Liver (tissue), 9 donors: ENCODE measurements around the gene AOAH. TPM values are rescaled to one million over a fixed set of nuclear protein-coding genes. Genes with fewer than 3 reads are reported as not detected.

Experiments used
- DNase-seq: peaks from one replicate; pipeline ENCODE4 v3.0.0-alpha.2; 2017; ENCODE audit warnings: low spot score
- H3K27ac ChIP-seq, 2 donors: one replicate each; pipeline ENCODE4 v1.7.0; 2013; ENCODE audit warnings: inconsistent platforms in 2 of 2, low read length in 2 of 2, control low read depth in 1 of 2, low read depth in 1 of 2, mild to moderate bottlenecking in 1 of 2
- H3K27me3 ChIP-seq, 4 donors: one replicate each; pipeline versions ENCODE4 v1.6.1 to v1.7.0; 2013; ENCODE audit warnings: low read length in 3 of 4, inconsistent platforms in 1 of 4, mild to moderate bottlenecking in 1 of 4, moderate library complexity in 1 of 4; ENCODE audit not compliant: control insufficient read depth in 4 of 4, insufficient read depth in 4 of 4
- H3K36me3 ChIP-seq, 4 donors: one replicate each; pipeline versions ENCODE4 v1.6.1 to v1.7.0; 2013; ENCODE audit warnings: low read length in 3 of 4, mild to moderate bottlenecking in 3 of 4, low read depth in 1 of 4, moderate library complexity in 1 of 4; ENCODE audit not compliant: control insufficient read depth in 4 of 4, insufficient read depth in 3 of 4
- H3K4me1 ChIP-seq, 4 donors: one replicate each; pipeline versions ENCODE4 v1.6.1 to v1.7.0; 2013; ENCODE audit warnings: low read length in 3 of 4, mild to moderate bottlenecking in 3 of 4, moderate library complexity in 1 of 4; ENCODE audit not compliant: control insufficient read depth in 4 of 4, insufficient read depth in 4 of 4
- H3K4me3 ChIP-seq, 3 donors: one replicate each; pipeline versions ENCODE4 v1.6.1 to v1.7.0; 2013; ENCODE audit warnings: low read length in 3 of 3, control low read depth in 1 of 3, low read depth in 1 of 3, mild to moderate bottlenecking in 1 of 3
- H3K9ac ChIP-seq, 2 donors: one replicate each; pipeline ENCODE4 v1.7.0; 2013; ENCODE audit warnings: low read length in 2 of 2, mild to moderate bottlenecking in 2 of 2, moderate library complexity in 2 of 2, control low read depth in 1 of 2, low read depth in 1 of 2
- H3K9me3 ChIP-seq, 4 donors: one replicate each; pipeline versions ENCODE4 v1.6.1 to v1.7.0; 2013; ENCODE audit warnings: low read length in 3 of 4; ENCODE audit not compliant: control insufficient read depth in 4 of 4
- ATF3 ChIP-seq: IDR thresholded peaks from 2 replicates; pipeline ENCODE4 v1.6.1; 2016; ENCODE audit warnings: antibody characterized with exemption
- EGR1 ChIP-seq, 2 donors: IDR thresholded peaks; 2 replicates each; pipeline ENCODE4 v1.6.1; 2016 to 2018; ENCODE audit warnings: antibody characterized with exemption in 2 of 2, low read depth in 2 of 2
- FOXA1 ChIP-seq: IDR thresholded peaks from 2 replicates; pipeline ENCODE4 v1.6.1; 2016; ENCODE audit warnings: antibody characterized with exemption
- HNF4G ChIP-seq: IDR thresholded peaks from 2 replicates; pipeline ENCODE4 v1.6.1; 2016; ENCODE audit warnings: antibody characterized with exemption
- JUND ChIP-seq, 2 donors: IDR thresholded peaks; 2 replicates each; pipeline ENCODE4 v1.6.1; 2016; ENCODE audit warnings: antibody characterized with exemption in 2 of 2
- NR2F2 ChIP-seq: IDR thresholded peaks from 2 replicates; pipeline ENCODE4 v1.6.1; 2016; ENCODE audit warnings: antibody characterized with exemption
- RAD21 ChIP-seq, 2 donors: IDR thresholded peaks; 2 replicates each; pipeline ENCODE4 v1.6.1; 2016; ENCODE audit warnings: antibody characterized with exemption in 2 of 2, mild to moderate bottlenecking in 2 of 2
- RXRA ChIP-seq, 2 donors: IDR thresholded peaks; 2 replicates each; pipeline ENCODE4 v1.6.1; 2017 to 2018; ENCODE audit warnings: antibody characterized with exemption in 2 of 2, mild to moderate bottlenecking in 1 of 2
- TAF1 ChIP-seq: conservative IDR thresholded peaks from 2 replicates; pipeline ENCODE4 v1.6.1; 2016; ENCODE audit warnings: antibody characterized with exemption, mild to moderate bottlenecking
- WGBS: extraction: QIAGEN DNeasy Blood & Tissue Kit; methylation state at CpG from one replicate; pipeline ENCODE4 v1.1.7; 2013; 5-methylcytosine and 5-hydroxymethylcytosine counted together
- polyA plus RNA-seq, 2 donors: library from polyadenylated mRNA; stranded (reverse) in 1 of 2; unstranded in 1 of 2; fragments of 200-250 nt in 1 of 2; fragments of >200 nt in 1 of 2; fragmentation: Nextera tagmentation in 1 of 2; extraction: Ambion mirVana in 1 of 2; gene quantifications; one replicate each; pipeline versions ENCODE4 v1.2.1 to v1.2.3, GENCODE V29; 2013 to 2015
- total RNA-seq, 2 donors: library from RNA; depleted of rRNA; stranded (reverse); fragments of >200 nt; gene quantifications; one replicate each; pipeline ENCODE4 v1.2.3, GENCODE V29; 2014
- TF ChIP-seq, protein P1 (sequence below): IDR thresholded peaks from 2 replicates; pipeline ENCODE4 v1.6.1; 2016; ENCODE audit warnings: antibody characterized with exemption
- TF ChIP-seq, protein P2 (sequence below): IDR thresholded peaks from 2 replicates; pipeline ENCODE4 v1.6.1; 2016; ENCODE audit warnings: antibody characterized with exemption, mild to moderate bottlenecking
- TF ChIP-seq, protein P3 (sequence below): fragments of 150-350 bp; IDR thresholded peaks from 2 replicates; pipeline ENCODE4 v1.5.1; 2017; ENCODE audit warnings: improper control_type of control experiment, low read depth, low read length; ENCODE audit not compliant: missing input control
- donor health status: healthy.
- donor health status: healthy.
- donor health status: healthy.
- donor health status: healthy.
- donor health status: healthy.

AOAH gene
- total and polyA plus RNA-seq, 4 donors: 2.4 to 26.7 (median 5.8) TPM

DNA sequence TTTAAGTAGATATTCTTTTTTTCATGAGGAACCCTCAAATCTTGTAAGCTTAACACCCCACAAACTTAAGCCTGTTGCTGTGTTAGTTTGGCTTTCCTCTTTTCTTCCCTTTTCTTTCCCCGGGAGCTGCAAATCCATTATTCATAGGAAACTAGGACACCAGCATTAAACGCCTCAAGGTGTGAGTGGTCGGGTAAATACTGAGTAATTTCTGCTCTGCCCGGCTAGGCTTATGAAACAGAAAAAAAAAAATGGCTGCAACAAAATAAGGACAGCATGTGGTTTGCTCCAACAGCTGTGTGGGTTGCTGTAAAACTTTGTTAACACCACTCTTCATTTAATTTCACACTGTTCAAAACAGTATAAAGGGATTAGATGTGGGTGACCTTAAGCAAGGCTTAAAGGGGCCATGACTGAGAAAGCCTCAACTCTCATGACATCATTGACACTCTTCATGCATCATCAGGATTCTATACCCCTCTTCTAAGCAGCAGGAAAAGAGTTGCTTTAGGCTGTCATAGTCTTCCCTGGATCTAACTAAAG lies 104.1 kb downstream of the AOAH start:
- TF ChIP-seq ATF3 (no peak), TAF1 (no peak), FOXA1 (no peak), HNF4G (no peak), RAD21 (IDR thresholded peaks at IDR 0.05) (no peak), EGR1 (IDR thresholded peaks at IDR 0.05; ENCODE audit: low read depth in 2 of 2) (no peak), RXRA (IDR thresholded peaks at IDR 0.05) (no peak)
- TF ChIP-seq, protein P1, sequence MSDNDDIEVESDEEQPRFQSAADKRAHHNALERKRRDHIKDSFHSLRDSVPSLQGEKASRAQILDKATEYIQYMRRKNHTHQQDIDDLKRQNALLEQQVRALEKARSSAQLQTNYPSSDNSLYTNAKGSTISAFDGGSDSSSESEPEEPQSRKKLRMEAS: no peak
- TF ChIP-seq, protein P2, sequence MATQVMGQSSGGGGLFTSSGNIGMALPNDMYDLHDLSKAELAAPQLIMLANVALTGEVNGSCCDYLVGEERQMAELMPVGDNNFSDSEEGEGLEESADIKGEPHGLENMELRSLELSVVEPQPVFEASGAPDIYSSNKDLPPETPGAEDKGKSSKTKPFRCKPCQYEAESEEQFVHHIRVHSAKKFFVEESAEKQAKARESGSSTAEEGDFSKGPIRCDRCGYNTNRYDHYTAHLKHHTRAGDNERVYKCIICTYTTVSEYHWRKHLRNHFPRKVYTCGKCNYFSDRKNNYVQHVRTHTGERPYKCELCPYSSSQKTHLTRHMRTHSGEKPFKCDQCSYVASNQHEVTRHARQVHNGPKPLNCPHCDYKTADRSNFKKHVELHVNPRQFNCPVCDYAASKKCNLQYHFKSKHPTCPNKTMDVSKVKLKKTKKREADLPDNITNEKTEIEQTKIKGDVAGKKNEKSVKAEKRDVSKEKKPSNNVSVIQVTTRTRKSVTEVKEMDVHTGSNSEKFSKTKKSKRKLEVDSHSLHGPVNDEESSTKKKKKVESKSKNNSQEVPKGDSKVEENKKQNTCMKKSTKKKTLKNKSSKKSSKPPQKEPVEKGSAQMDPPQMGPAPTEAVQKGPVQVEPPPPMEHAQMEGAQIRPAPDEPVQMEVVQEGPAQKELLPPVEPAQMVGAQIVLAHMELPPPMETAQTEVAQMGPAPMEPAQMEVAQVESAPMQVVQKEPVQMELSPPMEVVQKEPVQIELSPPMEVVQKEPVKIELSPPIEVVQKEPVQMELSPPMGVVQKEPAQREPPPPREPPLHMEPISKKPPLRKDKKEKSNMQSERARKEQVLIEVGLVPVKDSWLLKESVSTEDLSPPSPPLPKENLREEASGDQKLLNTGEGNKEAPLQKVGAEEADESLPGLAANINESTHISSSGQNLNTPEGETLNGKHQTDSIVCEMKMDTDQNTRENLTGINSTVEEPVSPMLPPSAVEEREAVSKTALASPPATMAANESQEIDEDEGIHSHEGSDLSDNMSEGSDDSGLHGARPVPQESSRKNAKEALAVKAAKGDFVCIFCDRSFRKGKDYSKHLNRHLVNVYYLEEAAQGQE: no peak
- Histone ChIP-seq H3K27ac (no peak overlapping the region), H3K4me3 (no peak overlapping the region), H3K9ac (no peak overlapping the region), H3K27me3 (no peaks in the 10 kb centered on the region), H3K9me3 (no peaks in the 10 kb centered on the region), H3K4me1 (no peaks in the 10 kb centered on the region), H3K36me3 (peaks cover 0 to 4% (median 0%) of the 10 kb centered on the region in 4 donors)
- DNase-seq: no peak
- 46% methylated on average over 4 of the region's 4 CpGs for WGBS

DNA sequence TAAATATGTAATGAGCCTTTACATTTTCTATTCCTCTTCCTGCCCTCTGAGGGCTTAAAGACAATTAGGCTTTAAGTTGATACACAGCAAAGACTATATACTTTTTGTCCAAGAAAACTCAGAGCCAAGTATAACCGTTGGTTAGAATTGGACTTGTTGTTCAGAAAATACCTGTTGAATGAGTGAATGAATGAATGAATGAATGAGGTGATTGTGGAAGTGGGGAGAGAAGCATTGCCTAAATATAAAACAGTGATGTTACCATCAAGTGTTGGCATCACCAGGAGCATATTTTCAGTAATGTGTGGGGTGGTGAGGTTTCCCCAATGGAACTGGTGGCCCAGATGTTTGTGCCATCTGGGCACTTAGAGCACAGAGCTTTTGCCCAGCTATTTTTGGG lies 106.9 kb downstream of the AOAH start:
- TF ChIP-seq, protein P3, sequence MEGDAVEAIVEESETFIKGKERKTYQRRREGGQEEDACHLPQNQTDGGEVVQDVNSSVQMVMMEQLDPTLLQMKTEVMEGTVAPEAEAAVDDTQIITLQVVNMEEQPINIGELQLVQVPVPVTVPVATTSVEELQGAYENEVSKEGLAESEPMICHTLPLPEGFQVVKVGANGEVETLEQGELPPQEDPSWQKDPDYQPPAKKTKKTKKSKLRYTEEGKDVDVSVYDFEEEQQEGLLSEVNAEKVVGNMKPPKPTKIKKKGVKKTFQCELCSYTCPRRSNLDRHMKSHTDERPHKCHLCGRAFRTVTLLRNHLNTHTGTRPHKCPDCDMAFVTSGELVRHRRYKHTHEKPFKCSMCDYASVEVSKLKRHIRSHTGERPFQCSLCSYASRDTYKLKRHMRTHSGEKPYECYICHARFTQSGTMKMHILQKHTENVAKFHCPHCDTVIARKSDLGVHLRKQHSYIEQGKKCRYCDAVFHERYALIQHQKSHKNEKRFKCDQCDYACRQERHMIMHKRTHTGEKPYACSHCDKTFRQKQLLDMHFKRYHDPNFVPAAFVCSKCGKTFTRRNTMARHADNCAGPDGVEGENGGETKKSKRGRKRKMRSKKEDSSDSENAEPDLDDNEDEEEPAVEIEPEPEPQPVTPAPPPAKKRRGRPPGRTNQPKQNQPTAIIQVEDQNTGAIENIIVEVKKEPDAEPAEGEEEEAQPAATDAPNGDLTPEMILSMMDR: no peak
- TF ChIP-seq JUND (IDR thresholded peaks at IDR 0.05) (no peak), TAF1 (no peak), NR2F2 (no peak), HNF4G (no peak)
- TF ChIP-seq, protein P1: no peak
- Histone ChIP-seq H3K4me3 (no peak overlapping the region), H3K27me3 (no peaks in the 10 kb centered on the region), H3K9ac (no peak overlapping the region), H3K4me1 (no peaks in the 10 kb centered on the region), H3K27ac (no peak overlapping the region), H3K36me3 (peaks cover 0 to 4% (median 0%) of the 10 kb centered on the region in 4 donors), H3K9me3 (no peaks in the 10 kb centered on the region)
- no peak for DNase-seq
- WGBS: 95% methylated on average over 1 of the region's 1 CpG
